Endodermal cell (in vitro differentiated cells): ENCODE measurements around the gene CYP4F11. TPM values are rescaled to one million over a fixed set of nuclear protein-coding genes. Genes with fewer than 3 reads are reported as not detected.

Experiments
- DNase-seq: peaks from one replicate; pipeline ENCODE4 v3.0.0-alpha.2; 2017
- H3K27ac ChIP-seq: 2 replicates; pipeline ENCODE4 v1.5.1; 2013; ENCODE audit warnings: mild to moderate bottlenecking, low read depth, low read length, moderate library complexity
- H3K27me3 ChIP-seq: 2 replicates; pipeline ENCODE4 v1.6.1; 2013; ENCODE audit warnings: mild to moderate bottlenecking, low read length, moderate library complexity; ENCODE audit not compliant: insufficient read depth, control insufficient read depth, poor library complexity, severe bottlenecking
- H3K36me3 ChIP-seq: 2 replicates; pipeline ENCODE4 v1.7.0; 2013; ENCODE audit warnings: mild to moderate bottlenecking, low read length, moderate library complexity; ENCODE audit not compliant: control insufficient read depth, insufficient read depth
- H3K4me1 ChIP-seq: one replicate; pipeline ENCODE4 v1.7.0; 2013; ENCODE audit warnings: low read length; ENCODE audit not compliant: control insufficient read depth, insufficient read depth
- H3K4me3 ChIP-seq: 2 replicates; pipeline ENCODE4 v1.5.1; 2013; ENCODE audit warnings: mild to moderate bottlenecking, low read length, moderate library complexity
- H3K9ac ChIP-seq: 2 replicates; pipeline ENCODE4 v1.6.1; 2013; ENCODE audit warnings: mild to moderate bottlenecking, low read length, moderate library complexity; ENCODE audit not compliant: poor library complexity, severe bottlenecking; ENCODE audit errors: extremely low read depth
- H3K9me3 ChIP-seq: 2 replicates; pipeline ENCODE4 v1.6.1; 2013; ENCODE audit warnings: mild to moderate bottlenecking, low read length, moderate library complexity; ENCODE audit not compliant: control insufficient read depth
- H3K27ac Mint-ChIP-seq: 2 replicates; pipeline ENCODE4 v1.8.0; 2020; ENCODE audit warnings: mixed read lengths
- H3K27me3 Mint-ChIP-seq: 2 replicates; pipeline ENCODE4 v1.8.0; 2021; ENCODE audit warnings: mild to moderate bottlenecking, mixed read lengths; ENCODE audit not compliant: insufficient read depth
- H3K36me3 Mint-ChIP-seq: 2 replicates; pipeline ENCODE4 v1.8.0; 2020; ENCODE audit warnings: low read depth, mixed read lengths
- H3K4me1 Mint-ChIP-seq: 2 replicates; pipeline ENCODE4 v1.8.0; 2020; ENCODE audit warnings: mixed read lengths
- H3K4me3 Mint-ChIP-seq: 2 replicates; pipeline ENCODE4 v1.8.0; 2020; ENCODE audit warnings: mild to moderate bottlenecking, moderate library complexity, mixed read lengths
- H3K9me3 Mint-ChIP-seq: 2 replicates; pipeline ENCODE4 v1.8.0; 2020; ENCODE audit warnings: mild to moderate bottlenecking, mixed read lengths
- CTCF ChIP-seq: fragments of 200-600 bp; sonication (generic); conservative IDR thresholded peaks from 2 replicates; pipeline ENCODE4 v1.5.0; 2021; ENCODE audit warnings: antibody characterized with exemption, mild to moderate bottlenecking
- WGBS, 2 experiments: methylation state at CpG; one replicate each; pipeline versions ENCODE4 v1.1.5 to v1.1.7; 2013; ENCODE audit warnings: missing lambda C conversion rate in 2 of 2, mixed read lengths in 1 of 2; ENCODE audit not compliant: insufficient coverage in 1 of 2, insufficient read length in 1 of 2; 5-methylcytosine and 5-hydroxymethylcytosine counted together
- total RNA-seq, 2 donors: library from RNA; stranded (reverse); fragmentation: NEBNext Ultra II Directional in 1 of 2; extraction: Animal tissue kit (Norgen Biotek cat#: 25700) in 1 of 2; gene quantifications; 2 replicates in 1 of 2; 3 replicates in 1 of 2; pipeline ENCODE4 v1.2.1, GENCODE V29; 2021

CYP4F11 gene
- total RNA-seq, 2 donors from 2014 or later = not detected

GRCh38 chr19:15944401-15944800, 10.1 kb upstream of the CYP4F11 start:
- no peak overlapping the region for H3K4me3 ChIP-seq
- no peaks in the 10 kb centered on the region for H3K4me1 ChIP-seq
- no peak for DNase-seq
- H3K9me3 ChIP-seq = peaks cover 69% of the 10 kb centered on the region
- no peaks in the 10 kb centered on the region for H3K27me3 ChIP-seq
- Mint-ChIP-seq H3K4me1 (no peaks in the 10 kb centered on the region), H3K27ac (no peak overlapping the region), H3K9me3 (peaks cover 86% of the 10 kb centered on the region), H3K4me3 (no peak overlapping the region), H3K36me3 (no peaks in the 10 kb centered on the region), H3K27me3 (no peaks in the 10 kb centered on the region)
- no peak overlapping the region for H3K27ac ChIP-seq
- no peak overlapping the region for H3K9ac ChIP-seq
- WGBS, 2 experiments = 56 to 71% methylated on average over 4 of the region's 4 CpGs
- no peak for TF ChIP-seq CTCF
- no peaks in the 10 kb centered on the region for H3K36me3 ChIP-seq

GRCh38 chr19:15937771-15938170, 3.4 kb upstream of the CYP4F11 start:
- Histone ChIP-seq H3K4me3 (no peak overlapping the region), H3K4me1 (no peaks in the 10 kb centered on the region), H3K9ac (no peak overlapping the region), H3K27ac (no peak overlapping the region), H3K36me3 (no peaks in the 10 kb centered on the region), H3K9me3 (peaks cover 64% of the 10 kb centered on the region), H3K27me3 (no peaks in the 10 kb centered on the region)
- no peak for TF ChIP-seq CTCF
- Mint-ChIP-seq H3K27ac (no peak overlapping the region), H3K4me3 (no peak overlapping the region), H3K4me1 (no peaks in the 10 kb centered on the region), H3K36me3 (no peaks in the 10 kb centered on the region), H3K27me3 (no peaks in the 10 kb centered on the region), H3K9me3 (peaks cover 85% of the 10 kb centered on the region)
- no peak for DNase-seq
- WGBS, 2 experiments = 27 to 60% methylated on average over 1 to 2 of the region's 2 CpGs

GRCh38 chr19:15936950-15937349, 2.6 kb upstream of the CYP4F11 start:
- Histone ChIP-seq H3K27ac (no peak overlapping the region), H3K27me3 (no peaks in the 10 kb centered on the region), H3K9me3 (peaks cover 55% of the 10 kb centered on the region), H3K4me3 (no peak overlapping the region), H3K4me1 (no peaks in the 10 kb centered on the region), H3K36me3 (no peaks in the 10 kb centered on the region), H3K9ac (no peak overlapping the region)
- H3K27me3 Mint-ChIP-seq = no peaks in the 10 kb centered on the region
- H3K36me3 Mint-ChIP-seq = no peaks in the 10 kb centered on the region
- H3K27ac Mint-ChIP-seq = no peak overlapping the region
- no peak for TF ChIP-seq CTCF
- no peaks in the 10 kb centered on the region for H3K4me1 Mint-ChIP-seq
- 64% methylated on average over 2 of the region's 2 CpGs; no CpG with 5 or more reads in 1 of the 2 experiments for WGBS, 2 experiments
- no peak overlapping the region for H3K4me3 Mint-ChIP-seq
- H3K9me3 Mint-ChIP-seq = peaks cover 77% of the 10 kb centered on the region
- no peak for DNase-seq
